HG03354 (cell line): Measurements from ENCODE around the gene DIP2A.
"Not testable (repeated sequence)": the region's sequence is repeated elsewhere in the genome, so short reads cannot be mapped to it uniquely, and the experiment has no call there.

Experiments
- ATAC-seq: cut with Tn5 transposase; IDR thresholded peaks from one replicate; pipeline ENCODE4 v1.9.1; 2021; ENCODE audit warnings: mild to moderate bottlenecking; ENCODE audit not compliant: unreplicated experiment, poor library complexity, severe bottlenecking

Gene DIP2A

GRCh38 chr21:46568562-46568961, 109.9 kb downstream of the DIP2A start:
- ATAC-seq: no peak

GRCh38 chr21:46569081-46569480, 110.4 kb downstream of the DIP2A start:
- no peak for ATAC-seq

- ATAC-seq: no peak
Measured at GRCh38 chr21:46570119-46570518, 111.4 kb downstream of the DIP2A start.

- no peak for ATAC-seq
Measured at GRCh38 chr21:46570631-46571030, 111.9 kb downstream of the DIP2A start.

- ATAC-seq: no peak
Measured at GRCh38 chr21:46572850-46573249, 114.2 kb downstream of the DIP2A start.

- not testable (repeated sequence) for ATAC-seq
Measured at GRCh38 chr21:46577786-46578185, 119.1 kb downstream of the DIP2A start.

- not testable (repeated sequence) for ATAC-seq
Measured at GRCh38 chr21:46579394-46579793, 120.7 kb downstream of the DIP2A start.

- no peak for ATAC-seq
Measured at GRCh38 chr21:46581780-46582307, 123.2 kb downstream of the DIP2A start.

GRCh38 chr21:46585191-46585953, 126.7 kb downstream of the DIP2A start:
- ATAC-seq: no peak

GRCh38 chr21:46594276-46594675, 135.6 kb downstream of the DIP2A start:
- no peak for ATAC-seq

- no peak for ATAC-seq
Measured at GRCh38 chr21:46596201-46596600, 137.5 kb downstream of the DIP2A start.

- ATAC-seq: no peak
Measured at GRCh38 chr21:46597031-46597430, 138.3 kb downstream of the DIP2A start.

- ATAC-seq: no peak
Measured at GRCh38 chr21:46597896-46598343, 139.2 kb downstream of the DIP2A start.

- no peak for ATAC-seq
Measured at GRCh38 chr21:46598581-46599572, 140.2 kb downstream of the DIP2A start.

- ATAC-seq: no peak
Measured at GRCh38 chr21:46600305-46600704, 141.6 kb downstream of the DIP2A start.

- no peak for ATAC-seq
Measured at GRCh38 chr21:46600978-46601377, 142.3 kb downstream of the DIP2A start.

- no peak for ATAC-seq
Measured at GRCh38 chr21:46603228-46603627, 144.5 kb downstream of the DIP2A start.

GRCh38 chr21:46604329-46604974, 145.8 kb downstream of the DIP2A start:
- no peak for ATAC-seq

- no peak for ATAC-seq
Measured at GRCh38 chr21:46604975-46605766, 146.5 kb downstream of the DIP2A start, which contains the start of gene S100B. TSS of gene S100B (minus strand) at chr21:46605082. CDS start at chr21:46602415, 2,667 bp downstream.
